CD14-positive monocyte (primary cell): ENCODE results near the gene CYB5RL. TPM values are rescaled to one million over a fixed set of nuclear protein-coding genes. Genes with fewer than 3 reads are reported as not detected.

Source experiments
- DNase-seq, 3 donors: peaks; one replicate each; pipeline ENCODE4 v3.0.0-alpha.2; 2011 to 2022
- H2AFZ ChIP-seq: 2 replicates; pipeline ENCODE4 v1.6.0; 2012; ENCODE audit warnings: mild to moderate bottlenecking, low read depth, low read length, inconsistent platforms; ENCODE audit not compliant: insufficient read depth, poor library complexity, severe bottlenecking
- H3K27ac ChIP-seq, 2 donors: 1 replicate in 1 of 2; 2 replicates in 1 of 2; pipeline ENCODE4 v1.5.1; 2012 to 2013; ENCODE audit warnings: low read length in 2 of 2, control low read depth in 1 of 2, inconsistent platforms in 1 of 2, low read depth in 1 of 2, mild to moderate bottlenecking in 1 of 2
- H3K27me3 ChIP-seq, 2 donors: one replicate each; pipeline versions ENCODE4 v1.6.0 to v1.6.1; 2011 to 2013; ENCODE audit warnings: low read length in 2 of 2; ENCODE audit not compliant: control insufficient read depth in 2 of 2, insufficient read depth in 2 of 2
- H3K36me3 ChIP-seq, 2 donors: replicated peaks in 1 of 2; 1 replicate in 1 of 2; 2 replicates in 1 of 2; pipeline versions ENCODE4 v1.5.1 to v1.6.1; 2012 to 2013; ENCODE audit warnings: low read length in 2 of 2, control low read depth in 1 of 2, inconsistent platforms in 1 of 2, mild to moderate bottlenecking in 1 of 2; ENCODE audit not compliant: insufficient read depth in 2 of 2, control insufficient read depth in 1 of 2
- H3K4me1 ChIP-seq, 2 donors: 1 replicate in 1 of 2; 2 replicates in 1 of 2; pipeline versions ENCODE4 v1.5.1 to v1.6.1; 2012 to 2013; ENCODE audit warnings: low read length in 2 of 2, control low read depth in 1 of 2, inconsistent platforms in 1 of 2, mild to moderate bottlenecking in 1 of 2, moderate library complexity in 1 of 2; ENCODE audit not compliant: insufficient read depth in 2 of 2, control insufficient read depth in 1 of 2
- H3K4me2 ChIP-seq: replicated peaks from 2 replicates; pipeline ENCODE3; 2012; ENCODE audit warnings: low read length, moderate library complexity, mild to moderate bottlenecking; ENCODE audit not compliant: poor library complexity, severe bottlenecking; ENCODE audit errors: extremely low read depth
- H3K4me3 ChIP-seq, 3 experiments: fragments of 200-600 bp in 1 of 3; sonication (generic) in 1 of 3; replicated peaks in 1 of 3; 1 replicate in 2 of 3; 2 replicates in 1 of 3; pipeline ENCODE4 v1.5.1; 2011 to 2013; ENCODE audit warnings: low read length in 3 of 3, mild to moderate bottlenecking in 3 of 3, control low read depth in 2 of 3, low read depth in 2 of 3, inconsistent platforms in 1 of 3, moderate library complexity in 1 of 3
- H3K79me2 ChIP-seq: 2 replicates; pipeline ENCODE4 v1.6.0; 2012; ENCODE audit warnings: mild to moderate bottlenecking, control low read depth, inconsistent platforms, low read length, moderate library complexity; ENCODE audit not compliant: insufficient read depth
- H3K9ac ChIP-seq: 2 replicates; pipeline ENCODE4 v1.6.0; 2017; ENCODE audit warnings: low read length, mild to moderate bottlenecking; ENCODE audit not compliant: insufficient read depth, poor library complexity, severe bottlenecking
- H3K9me3 ChIP-seq, 2 donors: replicated peaks in 1 of 2; 1 replicate in 1 of 2; 2 replicates in 1 of 2; pipeline versions ENCODE4 v1.5.1 to v1.6.1; 2012 to 2013; ENCODE audit warnings: low read length in 2 of 2, control low read depth in 1 of 2; ENCODE audit not compliant: control insufficient read depth in 1 of 2, insufficient read depth in 1 of 2
- H4K20me1 ChIP-seq: 2 replicates; pipeline ENCODE4 v1.6.0; 2012; ENCODE audit warnings: mild to moderate bottlenecking, low read length, control low read depth, moderate library complexity; ENCODE audit not compliant: insufficient read depth
- H3K27ac Mint-ChIP-seq, 7 donors: one replicate each; pipeline ENCODE4 v1.8.0; 2020; ENCODE audit warnings: mild to moderate bottlenecking in 7 of 7, mixed read lengths in 7 of 7, moderate library complexity in 6 of 7, inconsistent platforms in 2 of 7
- H3K27me3 Mint-ChIP-seq, 3 donors: one replicate each; pipeline ENCODE4 v1.8.0; 2021 to 2022; ENCODE audit warnings: low read depth in 3 of 3, mild to moderate bottlenecking in 3 of 3, mixed read lengths in 3 of 3, moderate library complexity in 3 of 3, inconsistent platforms in 1 of 3
- H3K36me3 Mint-ChIP-seq, 2 donors: one replicate each; pipeline ENCODE4 v1.8.0; 2020; ENCODE audit warnings: mixed read lengths in 2 of 2, inconsistent platforms in 1 of 2, mild to moderate bottlenecking in 1 of 2
- H3K4me1 Mint-ChIP-seq: one replicate; pipeline ENCODE4 v1.8.0; 2020; ENCODE audit warnings: mild to moderate bottlenecking, mixed read lengths
- H3K4me3 Mint-ChIP-seq, 2 donors: one replicate each; pipeline ENCODE4 v1.8.0; 2020; ENCODE audit warnings: mild to moderate bottlenecking in 2 of 2, mixed read lengths in 2 of 2, moderate library complexity in 1 of 2
- H3K9me3 Mint-ChIP-seq, 7 donors: one replicate each; pipeline ENCODE4 v1.8.0; 2020 to 2022; ENCODE audit warnings: mixed read lengths in 7 of 7, mild to moderate bottlenecking in 6 of 7, moderate library complexity in 6 of 7, inconsistent platforms in 2 of 7
- WGBS: methylation state at CpG from one replicate; pipeline ENCODE4 v1.1.5; 2013; ENCODE audit warnings: missing lambda C conversion rate; ENCODE audit not compliant: insufficient coverage; 5-methylcytosine and 5-hydroxymethylcytosine counted together
- intact Hi-C, 2 donors: fragments of 100-400 bp; cut with micrococcal nuclease; formaldehyde crosslinking; loops; one replicate each; pipeline versions ENCODE4 v1.15.0 to v1.15.1; 2023
- polyA plus RNA-seq, 3 donors: library from polyadenylated mRNA; depleted of rRNA in 1 of 3; unstranded in 2 of 3; stranded (reverse) in 1 of 3; fragments of 300-500 nt in 2 of 3; fragments of >200 nt in 1 of 3; fragmentation: Illumina TruSeq in 2 of 3; gene quantifications; 1 replicate in 2 of 3; 2 replicates in 1 of 3; pipeline ENCODE4 v1.2.3, GENCODE V29; 2012 to 2021
- TF ChIP-seq, protein P1 (sequence below): fragments of 200-600 bp; IDR thresholded peaks from one replicate; pipeline ENCODE4 v1.8.0; 2022; ENCODE audit warnings: antibody characterized with exemption, mild to moderate bottlenecking

Gene CYB5RL
- polyA plus RNA-seq, 3 donors: 0.76 to 3.9 (median 1.5) TPM

GRCh38 chr1:54186056-54186455 lies 13.8 kb downstream of the CYB5RL start:
- TF ChIP-seq, protein P1, sequence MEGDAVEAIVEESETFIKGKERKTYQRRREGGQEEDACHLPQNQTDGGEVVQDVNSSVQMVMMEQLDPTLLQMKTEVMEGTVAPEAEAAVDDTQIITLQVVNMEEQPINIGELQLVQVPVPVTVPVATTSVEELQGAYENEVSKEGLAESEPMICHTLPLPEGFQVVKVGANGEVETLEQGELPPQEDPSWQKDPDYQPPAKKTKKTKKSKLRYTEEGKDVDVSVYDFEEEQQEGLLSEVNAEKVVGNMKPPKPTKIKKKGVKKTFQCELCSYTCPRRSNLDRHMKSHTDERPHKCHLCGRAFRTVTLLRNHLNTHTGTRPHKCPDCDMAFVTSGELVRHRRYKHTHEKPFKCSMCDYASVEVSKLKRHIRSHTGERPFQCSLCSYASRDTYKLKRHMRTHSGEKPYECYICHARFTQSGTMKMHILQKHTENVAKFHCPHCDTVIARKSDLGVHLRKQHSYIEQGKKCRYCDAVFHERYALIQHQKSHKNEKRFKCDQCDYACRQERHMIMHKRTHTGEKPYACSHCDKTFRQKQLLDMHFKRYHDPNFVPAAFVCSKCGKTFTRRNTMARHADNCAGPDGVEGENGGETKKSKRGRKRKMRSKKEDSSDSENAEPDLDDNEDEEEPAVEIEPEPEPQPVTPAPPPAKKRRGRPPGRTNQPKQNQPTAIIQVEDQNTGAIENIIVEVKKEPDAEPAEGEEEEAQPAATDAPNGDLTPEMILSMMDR: no peak
- H3K4me2 ChIP-seq: no peak overlapping the region
- Mint-ChIP-seq H3K4me1 (peaks cover 2% of the 10 kb centered on the region), H3K27me3 (peaks cover 0 to 5% (median 0%) of the 10 kb centered on the region in 3 donors), H3K27ac (no peak overlapping the region), H3K9me3 (peaks cover 0 to 5% (median 0%) of the 10 kb centered on the region in 7 donors), H3K36me3 (peaks cover 38% of the 10 kb centered on the region in 2 donors), H3K4me3 (no peak overlapping the region)
- no peaks in the 10 kb centered on the region for H3K4me1 ChIP-seq
- no peak overlapping the region for H2AFZ ChIP-seq
- intact Hi-C loops: loop anchor here in 1 of 2 donors (10.0 kb wide), 1 partner anchor 309 kb away; no protein-coding TSS in a partner anchor
- peaks cover 13 to 35% of the 10 kb centered on the region in 2 donors for H3K36me3 ChIP-seq
- no peaks in the 10 kb centered on the region for H3K79me2 ChIP-seq
- no peaks in the 10 kb centered on the region for H4K20me1 ChIP-seq
- H3K4me3 ChIP-seq: no peak overlapping the region
- H3K9ac ChIP-seq: no peak overlapping the region
- WGBS: 100% methylated on average over 3 of the region's 3 CpGs
- DNase-seq: no peak
- no peak overlapping the region for H3K27ac ChIP-seq
- no peaks in the 10 kb centered on the region for H3K9me3 ChIP-seq
- H3K27me3 ChIP-seq: no peaks in the 10 kb centered on the region

DNA sequence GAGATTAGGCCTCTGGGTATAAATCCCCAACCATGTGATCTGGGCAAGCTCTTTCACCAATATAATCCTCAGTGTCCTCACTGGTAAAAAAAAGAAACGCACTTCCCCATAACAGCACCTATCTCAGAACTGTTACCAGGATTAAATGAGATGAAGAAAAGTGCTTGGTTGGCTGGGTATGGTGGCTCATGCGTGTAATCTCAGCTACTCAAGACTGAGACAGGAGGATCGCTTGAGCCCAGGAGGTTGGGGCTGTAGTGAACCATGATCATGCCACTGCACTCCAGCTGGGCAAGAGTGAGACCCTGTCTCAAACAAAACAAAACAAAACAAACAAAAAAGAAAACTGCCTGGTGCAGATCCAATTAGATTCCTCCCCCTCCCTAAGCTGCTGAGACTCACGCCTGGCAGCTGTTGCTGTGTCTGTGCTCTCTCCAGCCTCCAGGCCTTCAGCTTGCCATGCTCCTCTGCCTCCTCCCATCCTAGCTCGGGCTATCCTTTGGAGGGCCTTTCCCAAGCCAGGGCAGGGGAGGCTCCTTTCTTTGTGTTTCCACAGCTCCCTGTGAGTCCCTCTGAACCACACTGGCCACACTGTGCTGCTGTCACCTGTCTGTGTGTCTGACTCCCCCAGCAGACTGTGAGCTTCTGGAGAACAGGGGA lies 19.0 kb downstream of the CYB5RL start:
- peaks cover 2% of the 10 kb centered on the region for H3K4me1 Mint-ChIP-seq
- Histone ChIP-seq H3K27ac (no peak overlapping the region), H3K4me3 (no peak overlapping the region), H3K36me3 (peaks cover 5 to 9% of the 10 kb centered on the region in 2 donors), H3K79me2 (no peaks in the 10 kb centered on the region), H3K4me1 (no peaks in the 10 kb centered on the region), H3K9ac (no peak overlapping the region), H3K4me2 (no peak overlapping the region), H3K27me3 (no peaks in the 10 kb centered on the region), H3K9me3 (no peaks in the 10 kb centered on the region), H2AFZ (no peak overlapping the region), H4K20me1 (no peaks in the 10 kb centered on the region)
- TF ChIP-seq, protein P1: no peak
- WGBS: 96% methylated on average over 4 of the region's 5 CpGs
- intact Hi-C loops: loop anchor here in 1 of 2 donors (10.0 kb wide), 1 partner anchor 314 kb away; no protein-coding TSS in a partner anchor
- H3K4me3 Mint-ChIP-seq: no peak overlapping the region
- H3K27me3 Mint-ChIP-seq: peaks cover 0 to 3% (median 0%) of the 10 kb centered on the region in 3 donors
- peak overlapping the region in 2 of 7 donors; percentile 52 to 57 for H3K27ac Mint-ChIP-seq
- H3K9me3 Mint-ChIP-seq: peaks cover 0 to 2% (median 0%) of the 10 kb centered on the region in 7 donors
- no peak for DNase-seq
- peaks cover 24 to 26% of the 10 kb centered on the region in 2 donors for H3K36me3 Mint-ChIP-seq
